ENCODE results near the gene ADAT1. TPM values are rescaled to one million over a fixed set of nuclear protein-coding genes. Genes with fewer than 3 reads are reported as not detected.

Gene ADAT1
- total and polyA plus RNA-seq, 10 of the 15 experiments (the other 5 are each of a cell fraction or from before 2014, with no cell fraction given) = 26.2 to 77.4 (median 55.8) TPM

GRCh38 chr16:75614066-75614897, 8.8 kb downstream of the ADAT1 start:
- H3K79me2 ChIP-seq (ENCODE audit: control insufficient read depth, insufficient read depth, low read length) = no peaks in the 10 kb centered on the region; the same call in 1 of the 2 replicates
- H2AFZ ChIP-seq (ENCODE audit: control insufficient read depth, low read depth, low read length) = no peak overlapping the region
- H3K4me3 ChIP-seq = no peak overlapping the region
- no peaks in the 10 kb centered on the region for H3K27me3 ChIP-seq (replicated peaks in 1 of 2; ENCODE audit: control insufficient read depth in 2 of 2, insufficient read depth in 2 of 2, low read length in 1 of 2)
- intact Hi-C loops (cut with micrococcal nuclease; ENCODE audit: unreplicated experiment) = no loop called here
- H3K4me2 ChIP-seq (ENCODE audit: control insufficient read depth, insufficient read depth) = no peak overlapping the region
- peaks cover 6 to 34% of the 10 kb centered on the region in 2 experiments for H3K36me3 ChIP-seq (ENCODE audit: control insufficient read depth in 2 of 2, insufficient read depth in 2 of 2, low read length in 1 of 2)
- H4K20me1 ChIP-seq (ENCODE audit: control insufficient read depth, insufficient read depth) = no peaks in the 10 kb centered on the region
- TF ChIP-seq MYB (IDR thresholded peaks at IDR 0.05; ENCODE audit: borderline replicate concordance, low read depth, low read length) (no peak), PML (IDR thresholded peaks at IDR 0.05; ENCODE audit: low read length) (no peak)
- ATAC-seq = no peak
- no TSS peak for BruUV-seq (replicated peaks)
- SMC1A ChIA-PET (ENCODE audit: uncharacterized antibody, unreplicated experiment) = no interaction called here
- H3K4me1 ChIP-seq (ENCODE audit: control insufficient read depth, insufficient read depth, low read length) = peaks cover 9% of the 10 kb centered on the region
- CTCF ChIA-PET = interaction anchor here (2.3 to 9.5 kb wide), 2 partner anchors 94 to 150 kb away, joined by 7 to 153 read pairs; partner anchors contain the start of gene TMEM170A
- DNase-seq (ENCODE audit: low read depth, low spot score) = no peak
- H3K9me3 ChIP-seq (replicated peaks; ENCODE audit: control insufficient read depth, insufficient read depth, low read length) = no peaks in the 10 kb centered on the region
- in situ Hi-C loops (cut with MboI) = no loop called here
- 97% methylated on average over 4 of the region's 4 CpGs for WGBS (ENCODE audit: insufficient coverage, insufficient replicate concordance, low lambda C conversion rate, missing lambda C conversion rate)
- no peak overlapping the region for H3K27ac ChIP-seq (ENCODE audit: control insufficient read depth, insufficient read depth)
- RAD21 ChIA-PET (ENCODE audit: unreplicated experiment) = no interaction called here
- FAIRE-seq = no peak
- POLR2A ChIA-PET = no interaction called here
- no peak overlapping the region for H3K9ac ChIP-seq (ENCODE audit: control insufficient read depth, insufficient read depth, low read length)

- peaks cover 7% of the 10 kb centered on the region; the same call in 2 of the 3 replicates for H3K9me3 ChIP-seq (replicated peaks; ENCODE audit: control insufficient read depth, insufficient read depth, low read length)
- in situ Hi-C loops (cut with MboI) = no loop called here
- WGBS (ENCODE audit: insufficient coverage, insufficient replicate concordance, low lambda C conversion rate, missing lambda C conversion rate) = 100% methylated on average over 1 of the region's 1 CpG
- POLR2A ChIA-PET = no interaction called here
- ATAC-seq = no peak
- peaks cover 2 to 52% of the 10 kb centered on the region in 2 experiments for H3K36me3 ChIP-seq (ENCODE audit: control insufficient read depth in 2 of 2, insufficient read depth in 2 of 2, low read length in 1 of 2)
- CTCF ChIA-PET = interaction anchor here (0.8 to 1.3 kb wide), 3 partner anchors 9 to 15 kb away, joined by 3 to 4 read pairs (median 3); no protein-coding TSS in a partner anchor
- H3K4me1 ChIP-seq (ENCODE audit: control insufficient read depth, insufficient read depth, low read length) = no peaks in the 10 kb centered on the region
- no peak overlapping the region for H3K27ac ChIP-seq (ENCODE audit: control insufficient read depth, insufficient read depth)
- no peaks in the 10 kb centered on the region for H3K27me3 ChIP-seq (replicated peaks in 1 of 2; ENCODE audit: control insufficient read depth in 2 of 2, insufficient read depth in 2 of 2, low read length in 1 of 2)
- H2AFZ ChIP-seq (ENCODE audit: control insufficient read depth, low read depth, low read length) = no peak overlapping the region
- no peak overlapping the region for H3K9ac ChIP-seq (ENCODE audit: control insufficient read depth, insufficient read depth, low read length)
- no peak overlapping the region for H3K4me3 ChIP-seq
- no peak overlapping the region for H3K4me2 ChIP-seq (ENCODE audit: control insufficient read depth, insufficient read depth)
- TF ChIP-seq, protein P1, sequence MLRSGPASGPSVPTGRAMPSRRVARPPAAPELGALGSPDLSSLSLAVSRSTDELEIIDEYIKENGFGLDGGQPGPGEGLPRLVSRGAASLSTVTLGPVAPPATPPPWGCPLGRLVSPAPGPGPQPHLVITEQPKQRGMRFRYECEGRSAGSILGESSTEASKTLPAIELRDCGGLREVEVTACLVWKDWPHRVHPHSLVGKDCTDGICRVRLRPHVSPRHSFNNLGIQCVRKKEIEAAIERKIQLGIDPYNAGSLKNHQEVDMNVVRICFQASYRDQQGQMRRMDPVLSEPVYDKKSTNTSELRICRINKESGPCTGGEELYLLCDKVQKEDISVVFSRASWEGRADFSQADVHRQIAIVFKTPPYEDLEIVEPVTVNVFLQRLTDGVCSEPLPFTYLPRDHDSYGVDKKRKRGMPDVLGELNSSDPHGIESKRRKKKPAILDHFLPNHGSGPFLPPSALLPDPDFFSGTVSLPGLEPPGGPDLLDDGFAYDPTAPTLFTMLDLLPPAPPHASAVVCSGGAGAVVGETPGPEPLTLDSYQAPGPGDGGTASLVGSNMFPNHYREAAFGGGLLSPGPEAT (IDR thresholded peaks at IDR 0.05; ENCODE audit: low read depth) = no peak
- TF ChIP-seq EGR1 (IDR thresholded peaks at IDR 0.05; ENCODE audit: borderline replicate concordance in 1 of 2, low read depth in 2 of 2, low read length in 2 of 2) = no peak
- TF ChIP-seq RBBP5 (conservative IDR thresholded peaks at IDR 0.05) = no peak
- no peak for TF ChIP-seq SREBF1 (IDR thresholded peaks at IDR 0.05; ENCODE audit: low read length)
- TF ChIP-seq HDAC6 (IDR thresholded peaks at IDR 0.05; ENCODE audit: unreplicated experiment) = no peak
- TF ChIP-seq SUPT20H (IDR thresholded peaks at IDR 0.05; ENCODE audit: borderline replicate concordance, control insufficient read depth, low read depth, low read length) = no peak
- TF ChIP-seq LARP7 (IDR thresholded peaks at IDR 0.05) = no peak
- FAIRE-seq = no peak
- BruUV-seq (replicated peaks) = no TSS peak
- SMC1A ChIA-PET (ENCODE audit: uncharacterized antibody, unreplicated experiment) = interaction anchor here (0.5 to 1.8 kb wide), 5 partner anchors 9 to 85 kb away, joined by 3 to 6 read pairs (median 4); no protein-coding TSS in a partner anchor
- no peak for DNase-seq (ENCODE audit: low read depth, low spot score)
- RAD21 ChIA-PET (ENCODE audit: unreplicated experiment) = interaction anchor here (1.2 kb wide), 1 partner anchor 13 kb away, joined by 3 read pairs; no protein-coding TSS in a partner anchor
- intact Hi-C loops (cut with micrococcal nuclease; ENCODE audit: unreplicated experiment) = no loop called here
- H4K20me1 ChIP-seq (ENCODE audit: control insufficient read depth, insufficient read depth) = no peaks in the 10 kb centered on the region
- H3K79me2 ChIP-seq (ENCODE audit: control insufficient read depth, insufficient read depth, low read length) = no peaks in the 10 kb centered on the region; the same call in 1 of the 2 replicates
These were observed 16.6 kb downstream of the ADAT1 start for GRCh38 chr16:75606507-75606906.

Data from GM12878 (cell line).